A673 (cell line): Measurements from ENCODE around the gene GSDME. TPM values are rescaled to one million over a fixed set of nuclear protein-coding genes. Genes with fewer than 3 reads are reported as not detected.
A peak's percentile ranks its signal among the peaks of the same experiment; 100 is the strongest.

ENCODE experiments used
- BruUV-seq: library from RNA; stranded (reverse); fragments of 400-500 nt; replicated peaks from 2 replicates; lab custom pipeline; 2021; lab: Mats Ljungman, UMichigan
- CTCF ChIA-PET: fragments of 300-600 bp; sonication (Branson Sonifier 250); formaldehyde crosslinking; loops from one replicate; lab custom pipeline; 2022; ENCODE audit warnings: antibody characterized with exemption; lab: Charles Lee
- POLR2A ChIA-PET: fragments of 300-600 bp; sonication (Branson Sonifier 250); formaldehyde crosslinking; loops from one replicate; lab custom pipeline; 2022; ENCODE audit warnings: antibody characterized with exemption; ENCODE audit not compliant: low non-redundant PET; lab: Charles Lee
- DNase-seq: peaks from one replicate; pipeline ENCODE4 v3.0.0-alpha.2; 2015; ENCODE audit warnings: low spot score
- H3K27ac ChIP-seq: fragments of 200-600 bp; sonication (generic); 2 replicates; pipeline ENCODE4 v1.5.1; 2016; ENCODE audit warnings: mixed run types, low read depth, mild to moderate bottlenecking, mixed read lengths, antibody characterized with exemption, low read length; ENCODE audit not compliant: poor library complexity, severe bottlenecking
- H3K27me3 ChIP-seq: fragments of 200-600 bp; sonication (generic); replicated peaks from 2 replicates; pipeline ENCODE4 v1.6.1; 2017; ENCODE audit warnings: mixed run types, low read depth, mild to moderate bottlenecking, mixed read lengths, antibody characterized with exemption, low read length; ENCODE audit not compliant: insufficient read depth, poor library complexity
- H3K36me3 ChIP-seq: fragments of 200-600 bp; sonication (generic); 2 replicates; pipeline ENCODE4 v1.6.1; 2016; ENCODE audit warnings: mixed run types, mild to moderate bottlenecking, mixed read lengths, antibody characterized with exemption, low read length; ENCODE audit not compliant: insufficient read depth, poor library complexity, severe bottlenecking
- H3K4me1 ChIP-seq: fragments of 200-600 bp; sonication (generic); 2 replicates; pipeline ENCODE4 v1.6.1; 2017; ENCODE audit warnings: mixed run types, mild to moderate bottlenecking, mixed read lengths, antibody characterized with exemption, low read length; ENCODE audit not compliant: insufficient read depth, poor library complexity, severe bottlenecking
- H3K4me3 ChIP-seq: fragments of 200-600 bp; sonication (generic); 2 replicates; pipeline ENCODE4 v1.5.1; 2016; ENCODE audit warnings: low read depth, mixed run types, mild to moderate bottlenecking, mixed read lengths, low read length; ENCODE audit not compliant: poor library complexity, severe bottlenecking
- H3K9me3 ChIP-seq: fragments of 200-600 bp; sonication (generic); 2 replicates; pipeline ENCODE4 v1.6.1; 2016; ENCODE audit warnings: mixed run types, low read depth, mild to moderate bottlenecking, mixed read lengths, antibody characterized with exemption, low read length; ENCODE audit not compliant: poor library complexity, severe bottlenecking
- CTCF ChIP-seq: fragments of 300-800, 200-600 bp; sonication (generic); conservative IDR thresholded peaks from 2 replicates; pipeline ENCODE4 v1.5.1; 2017; ENCODE audit warnings: low read depth, mild to moderate bottlenecking, antibody characterized with exemption, low read length, moderate library complexity, mixed read lengths
- EZH2 ChIP-seq: fragments of 200-600 bp; sonication (generic); IDR thresholded peaks from 2 replicates; pipeline ENCODE4 v1.6.1; 2017; ENCODE audit warnings: borderline replicate concordance, low read depth, mild to moderate bottlenecking, mixed read lengths, antibody characterized with exemption, low read length; ENCODE audit not compliant: poor library complexity, severe bottlenecking
- intact Hi-C: fragments of 100-400 bp; cut with micrococcal nuclease; formaldehyde crosslinking; loops from one replicate; pipeline ENCODE4 v1.10.0; 2022; ENCODE audit not compliant: unreplicated experiment
- total RNA-seq: library from RNA; stranded (reverse); gene quantifications from 2 replicates; pipeline ENCODE4 v1.2.3, GENCODE V29; 2021

The GSDME gene
- total RNA-seq, 1 experiment from 2014 or later: 0.77 TPM

GRCh38 chr7:24701261-24702235 lies 55.7 kb downstream of the GSDME start:
- peak; percentile 62 for DNase-seq
- Histone ChIP-seq H3K4me3 (no peak overlapping the region), H3K4me1 (peaks cover 17% of the 10 kb centered on the region), H3K36me3 (no peaks in the 10 kb centered on the region), H3K27me3 (no peaks in the 10 kb centered on the region), H3K9me3 (no peaks in the 10 kb centered on the region), H3K27ac (peak overlapping the region; percentile 14)
- ChIA-PET CTCF (no interaction called here), POLR2A (no interaction called here)
- no TSS peak for BruUV-seq
- no peak for TF ChIP-seq CTCF
- TF ChIP-seq EZH2: no peak
- intact Hi-C loops: no loop called here

GRCh38 chr7:24700521-24701260 lies 56.6 kb downstream of the GSDME start:
- H3K36me3 ChIP-seq: no peaks in the 10 kb centered on the region
- H3K4me3 ChIP-seq: no peak overlapping the region
- no peaks in the 10 kb centered on the region for H3K9me3 ChIP-seq
- intact Hi-C loops: no loop called here
- ChIA-PET POLR2A (no interaction called here), CTCF (no interaction called here)
- H3K27me3 ChIP-seq: no peaks in the 10 kb centered on the region
- peaks cover 17% of the 10 kb centered on the region for H3K4me1 ChIP-seq
- H3K27ac ChIP-seq: peak overlapping the region; percentile 14
- BruUV-seq: no TSS peak
- no peak for DNase-seq
- TF ChIP-seq CTCF (no peak), EZH2 (no peak)

GRCh38 chr7:24698531-24699266 lies 58.6 kb downstream of the GSDME start:
- POLR2A ChIA-PET: no interaction called here
- Histone ChIP-seq H3K4me1 (peaks cover 17% of the 10 kb centered on the region), H3K27ac (no peak overlapping the region), H3K4me3 (no peak overlapping the region), H3K27me3 (no peaks in the 10 kb centered on the region), H3K9me3 (no peaks in the 10 kb centered on the region), H3K36me3 (no peaks in the 10 kb centered on the region)
- CTCF ChIA-PET: no interaction called here
- DNase-seq: no peak
- TF ChIP-seq EZH2 (no peak), CTCF (no peak)
- intact Hi-C loops: no loop called here
- BruUV-seq: no TSS peak
